SK-N-SH (cell line): ENCODE results near the gene ASB5. TPM values are rescaled to one million over a fixed set of nuclear protein-coding genes. Genes with fewer than 3 reads are reported as not detected.
A peak's percentile ranks its signal among the peaks of the same experiment; 100 is the strongest.

Experiments
- CTCF ChIA-PET: fragments of 300-600, 350-600 bp; formaldehyde crosslinking; extraction: SDS; loops from one replicate; lab custom pipeline; 2021; lab: Yijun Ruan, JAX
- POLR2A ChIA-PET: fragments of 350-600 bp; sonication (Branson Sonifier 250); formaldehyde crosslinking; extraction: SDS; loops from one replicate; lab custom pipeline; 2020; ENCODE audit warnings: antibody characterized with exemption, inconsistent platforms; lab: Yijun Ruan, JAX
- DNase-seq: peaks from one replicate; pipeline ENCODE4 v3.0.0; 2012
- H2AFZ ChIP-seq: fragments of 200-600 bp; sonication (generic); 2 replicates; pipeline ENCODE4 v1.8.1; 2016; ENCODE audit warnings: antibody characterized with exemption, mild to moderate bottlenecking, low read depth
- H3F3A ChIP-seq: fragments of 200-600 bp; sonication (generic); replicated peaks from 2 replicates; pipeline ENCODE3; 2016; ENCODE audit warnings: antibody characterized with exemption, mild to moderate bottlenecking; ENCODE audit not compliant: insufficient read depth
- H3K27ac ChIP-seq, 2 experiments: fragments of 200-500 bp in 1 of 2; fragments of 200-600 bp in 1 of 2; sonication (Bioruptor generic) in 1 of 2; sonication (generic), shearing (Covaris generic) in 1 of 2; 2 replicates each; pipeline versions ENCODE4 v1.5.1 to v1.6.1; 2014 to 2016; ENCODE audit warnings: low read depth in 2 of 2, inconsistent platforms in 1 of 2, low read length in 1 of 2, mild to moderate bottlenecking in 1 of 2, mixed read lengths in 1 of 2
- H3K27me3 ChIP-seq: fragments of 200-600 bp; sonication (generic), shearing (Covaris generic); 2 replicates; pipeline ENCODE4 v1.6.1; 2016; ENCODE audit warnings: mixed run types; ENCODE audit not compliant: insufficient read depth
- H3K36me3 ChIP-seq, 2 experiments: fragments of 200-500 bp in 1 of 2; fragments of 200-600 bp in 1 of 2; sonication (Bioruptor generic) in 1 of 2; sonication (generic) in 1 of 2; replicated peaks in 1 of 2; 2 replicates each; pipeline versions ENCODE3 to v1.5.1; 2014 to 2016; ENCODE audit warnings: low read length in 1 of 2, mild to moderate bottlenecking in 1 of 2; ENCODE audit not compliant: insufficient read depth in 2 of 2, control insufficient read depth in 1 of 2
- H3K4me1 ChIP-seq, 2 experiments: fragments of 200-500 bp in 1 of 2; fragments of 200-600 bp in 1 of 2; sonication (Bioruptor generic) in 1 of 2; sonication (generic), shearing (Covaris generic) in 1 of 2; 2 replicates each; pipeline versions ENCODE4 v1.5.1 to v1.6.1; 2014 to 2016; ENCODE audit warnings: low read depth in 1 of 2, low read length in 1 of 2, mixed run types in 1 of 2; ENCODE audit not compliant: insufficient read depth in 2 of 2, control insufficient read depth in 1 of 2
- H3K4me2 ChIP-seq: fragments of 200-600 bp; sonication (generic), shearing (Covaris generic); 2 replicates; pipeline ENCODE4 v1.6.1; 2017; ENCODE audit warnings: mixed run types
- H3K4me3 ChIP-seq, 2 experiments: fragments of 200-500 bp in 1 of 2; fragments of 200-600 bp in 1 of 2; sonication (Bioruptor generic) in 1 of 2; sonication (generic), shearing (Covaris generic) in 1 of 2; 2 replicates each; pipeline versions ENCODE4 v1.5.1 to v1.8.1; 2014 to 2016; ENCODE audit warnings: low read depth in 2 of 2, inconsistent platforms in 1 of 2, low read length in 1 of 2, mild to moderate bottlenecking in 1 of 2, mixed read lengths in 1 of 2, moderate library complexity in 1 of 2
- H3K79me2 ChIP-seq: fragments of 200-600 bp; sonication (generic); 2 replicates; pipeline ENCODE4 v1.8.1; 2017; ENCODE audit warnings: mild to moderate bottlenecking; ENCODE audit not compliant: insufficient read depth
- H3K9ac ChIP-seq: fragments of 200-600 bp; sonication (generic); 2 replicates; pipeline ENCODE4 v1.6.1; 2017; ENCODE audit warnings: mixed run types
- H3K9me2 ChIP-seq: fragments of 200-600 bp; sonication (generic); 2 replicates; pipeline ENCODE4 v1.6.1; 2017; ENCODE audit warnings: mixed run types
- H3K9me3 ChIP-seq: fragments of 200-600 bp; sonication (generic); 2 replicates; pipeline ENCODE4 v1.6.1; 2017; ENCODE audit warnings: mixed run types, mild to moderate bottlenecking, moderate library complexity
- H4K20me1 ChIP-seq: fragments of 200-600 bp; sonication (generic); 2 replicates; pipeline ENCODE4 v1.6.1; 2017; ENCODE audit warnings: mild to moderate bottlenecking, mixed run types; ENCODE audit not compliant: insufficient read depth
- CHD2 ChIP-seq: fragments of 150-350 bp; IDR thresholded peaks from 2 replicates; pipeline ENCODE4 v1.6.1; 2018; ENCODE audit warnings: low read length; ENCODE audit not compliant: partially characterized antibody
- CTCF ChIP-seq: fragments of 200-600 bp; sonication (generic); IDR thresholded peaks from 2 replicates; pipeline ENCODE4 v1.6.1; 2017; ENCODE audit warnings: antibody characterized with exemption, mild to moderate bottlenecking, moderate library complexity
- ELF1 ChIP-seq: IDR thresholded peaks from 2 replicates; pipeline ENCODE4 v1.4.0; 2012
- FOSL2 ChIP-seq: IDR thresholded peaks from 2 replicates; pipeline ENCODE4 v1.4.0; 2012; ENCODE audit warnings: low read depth, mild to moderate bottlenecking, moderate library complexity, borderline replicate concordance
- FOXJ3 ChIP-seq: sonication (generic); formaldehyde crosslinking; IDR thresholded peaks from 2 replicates; pipeline ENCODE4 v1.5.1; 2020; ENCODE audit warnings: mild to moderate bottlenecking, missing genetic modification reagents
- FOXM1 ChIP-seq: IDR thresholded peaks from 2 replicates; pipeline ENCODE4 v1.4.0; 2012; ENCODE audit warnings: low read depth, mild to moderate bottlenecking
- GATA2 ChIP-seq: sonication (generic); formaldehyde crosslinking; IDR thresholded peaks from 2 replicates; pipeline ENCODE4 v1.5.0; 2020; ENCODE audit warnings: mild to moderate bottlenecking, missing genetic modification reagents
- IRF3 ChIP-seq: fragments of 150-350 bp; IDR thresholded peaks from 2 replicates; pipeline ENCODE4 v1.6.1; 2016; ENCODE audit warnings: mild to moderate bottlenecking, low read depth, low read length
- JUND ChIP-seq: IDR thresholded peaks from 2 replicates; pipeline ENCODE4 v1.4.0; 2012
- MAX ChIP-seq: IDR thresholded peaks from 2 replicates; pipeline ENCODE4 v1.4.0; 2012; ENCODE audit warnings: low read depth
- MXI1 ChIP-seq: IDR thresholded peaks from 2 replicates; pipeline ENCODE4 v1.6.1; 2012; ENCODE audit warnings: mild to moderate bottlenecking, low read depth, low read length, improper control_type of control experiment
- NFIC ChIP-seq: IDR thresholded peaks from 2 replicates; pipeline ENCODE4 v1.4.0; 2012; ENCODE audit warnings: borderline replicate concordance
- NRF1 ChIP-seq: IDR thresholded peaks from 2 replicates; pipeline ENCODE4 v1.6.1; 2012; ENCODE audit warnings: low read depth, mild to moderate bottlenecking, low read length
- PBX3 ChIP-seq: IDR thresholded peaks from 2 replicates; pipeline ENCODE4; 2012
- RAD21 ChIP-seq: IDR thresholded peaks from 2 replicates; pipeline ENCODE4 v1.6.1; 2012; ENCODE audit warnings: mild to moderate bottlenecking, low read length
- RCOR1 ChIP-seq: fragments of 150-350 bp; IDR thresholded peaks from 2 replicates; pipeline ENCODE4 v1.6.1; 2017; ENCODE audit warnings: antibody characterized with exemption, low read length
- REST ChIP-seq: IDR thresholded peaks from 2 replicates; pipeline ENCODE4 v1.6.1; 2012; ENCODE audit warnings: mild to moderate bottlenecking, low read depth, low read length, moderate library complexity
- RXRA ChIP-seq: IDR thresholded peaks from 2 replicates; pipeline ENCODE4 v1.4.0; 2012; ENCODE audit warnings: low read depth, mild to moderate bottlenecking, borderline replicate concordance
- SMC3 ChIP-seq: IDR thresholded peaks from 2 replicates; pipeline ENCODE4 v1.6.1; 2012; ENCODE audit warnings: low read depth, low read length, improper control_type of control experiment
- TCF12 ChIP-seq: IDR thresholded peaks from 2 replicates; pipeline ENCODE4 v1.4.0; 2012
- TEAD4 ChIP-seq: IDR thresholded peaks from 2 replicates; pipeline ENCODE4 v1.4.0; 2012; ENCODE audit warnings: mild to moderate bottlenecking, borderline replicate concordance; ENCODE audit not compliant: insufficient read depth
- WGBS: methylation state at CpG from one replicate; pipeline ENCODE4 v1.1.6; 2017; ENCODE audit warnings: low lambda C conversion rate; 5-methylcytosine and 5-hydroxymethylcytosine counted together
- polyA plus RNA-seq, 3 experiments: library from polyadenylated mRNA; depleted of rRNA; stranded (reverse); fragments of >200 nt; gene quantifications; 2 replicates each; pipeline ENCODE4 v1.2.3, GENCODE V29; 2012

Gene ASB5
- polyA plus RNA-seq, 1 of the 3 experiments (the other 2 are of a cell fraction) = 0.13 TPM

- TF ChIP-seq CHD2 = no peak
- no peak for TF ChIP-seq TEAD4
- no peak for TF ChIP-seq REST
- TF ChIP-seq ELF1 = no peak
- Histone ChIP-seq H3K4me2 (no peak overlapping the region), H3F3A (peaks cover 33% of the 10 kb centered on the region), H3K9me2 (no peaks in the 10 kb centered on the region), H2AFZ (peak overlapping the region; percentile 64; the same call in 1 of the 2 replicates), H3K4me3 (no peak overlapping the region), H4K20me1 (no peaks in the 10 kb centered on the region), H3K36me3 (no peaks in the 10 kb centered on the region), H3K27me3 (no peaks in the 10 kb centered on the region), H3K27ac (peak overlapping the region in 1 of 2 experiments; percentile 62; a peak in 2 of 4 replicates), H3K4me1 (peaks cover 12 to 18% of the 10 kb centered on the region in 2 experiments; a peak in 3 of 4 replicates), H3K9me3 (no peaks in the 10 kb centered on the region), H3K9ac (peak overlapping the region; percentile 57; the same call in 1 of the 2 replicates), H3K79me2 (no peaks in the 10 kb centered on the region)
- DNase-seq = no peak
- WGBS = 44% methylated on average over 4 of the region's 4 CpGs
- CTCF ChIA-PET = no interaction called here
- POLR2A ChIA-PET = no interaction called here
Observed at GRCh38 chr4:176193126-176193525, 75.9 kb downstream of the ASB5 start.

- DNase-seq = peak; percentile 32
- 0% methylated on average over 1 of the region's 1 CpG for WGBS
Observed at GRCh38 chr4:176191974-176192373, 77.0 kb downstream of the ASB5 start.

More at GRCh38 chr4:176191974-176192373, 77.0 kb downstream of the ASB5 start:
- no peaks in the 10 kb centered on the region for H3K79me2 ChIP-seq
- H3K9ac ChIP-seq = no peak overlapping the region
- no peaks in the 10 kb centered on the region for H3K9me2 ChIP-seq
- no peak overlapping the region; the same call in 1 of the 2 replicates for H2AFZ ChIP-seq
- no peaks in the 10 kb centered on the region for H4K20me1 ChIP-seq
- TF ChIP-seq FOXJ3 (CRISPR knock-in tag) = peak; percentile 33; the same call in 1 of the 2 replicates
- no peak for TF ChIP-seq RCOR1
- 0 out of 2 replicates have a peak, but pooled peaks have one; percentile 11 for TF ChIP-seq PBX3
- no peak for TF ChIP-seq ELF1
- peak; percentile 74 for TF ChIP-seq NFIC
- peak; percentile 51; the same call in 1 of the 2 replicates for TF ChIP-seq FOSL2
- 0 out of 2 replicates have a peak, but pooled peaks have one; percentile 17 for TF ChIP-seq JUND
- 0 out of 2 replicates have a peak, but pooled peaks have one; percentile 15 for TF ChIP-seq RXRA
- TF ChIP-seq MXI1 = no peak
- TF ChIP-seq IRF3 = no peak
- TF ChIP-seq GATA2 (CRISPR knock-in tag) = peak; percentile 60
- TF ChIP-seq TCF12 = peak; percentile 60
- TF ChIP-seq FOXM1 = no peak
- no peak for TF ChIP-seq MAX
- no peak for TF ChIP-seq NRF1
- TF ChIP-seq CTCF = peak; percentile 26
- peak; percentile 9; the same call in 1 of the 2 replicates for TF ChIP-seq RAD21
- no peak for TF ChIP-seq TEAD4
- no peak for TF ChIP-seq SMC3
- H3K4me3 ChIP-seq = no peak overlapping the region
- H3K4me1 ChIP-seq = peaks cover 12 to 18% of the 10 kb centered on the region in 2 experiments; a peak in 3 of 4 replicates
- ChIA-PET CTCF (interaction anchor here (0.6 kb wide), 1 partner anchor 72 kb away, joined by 3 read pairs; no protein-coding TSS in a partner anchor), POLR2A (no interaction called here)
- peaks cover 33% of the 10 kb centered on the region for H3F3A ChIP-seq
- H3K4me2 ChIP-seq = peak overlapping the region; percentile 22; the same call in 1 of the 2 replicates
- no peaks in the 10 kb centered on the region for H3K27me3 ChIP-seq
- H3K9me3 ChIP-seq = no peaks in the 10 kb centered on the region
- H3K27ac ChIP-seq = peak overlapping the region; percentile 4 to 62
- no peaks in the 10 kb centered on the region for H3K36me3 ChIP-seq
